Dermis blood vessel endothelial cell (primary cell): ENCODE measurements around the gene BATF. TPM values are rescaled to one million over a fixed set of nuclear protein-coding genes. Genes with fewer than 3 reads are reported as not detected.
"Not testable (repeated sequence)": the region's sequence is repeated elsewhere in the genome, so short reads cannot be mapped to it uniquely, and the experiment has no call there.

Experiments
- DNase-seq: peaks from one replicate; pipeline ENCODE4 v3.0.0; 2010
- total RNA-seq: library from RNA; depleted of rRNA; stranded (reverse); fragments of >200 nt; gene quantifications from 2 replicates; pipeline ENCODE4 v1.2.3, GENCODE V29; 2014

BATF gene, protein sequence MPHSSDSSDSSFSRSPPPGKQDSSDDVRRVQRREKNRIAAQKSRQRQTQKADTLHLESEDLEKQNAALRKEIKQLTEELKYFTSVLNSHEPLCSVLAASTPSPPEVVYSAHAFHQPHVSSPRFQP
- total RNA-seq: 2.0 and 3.2 TPM in 2 replicates

DNA sequence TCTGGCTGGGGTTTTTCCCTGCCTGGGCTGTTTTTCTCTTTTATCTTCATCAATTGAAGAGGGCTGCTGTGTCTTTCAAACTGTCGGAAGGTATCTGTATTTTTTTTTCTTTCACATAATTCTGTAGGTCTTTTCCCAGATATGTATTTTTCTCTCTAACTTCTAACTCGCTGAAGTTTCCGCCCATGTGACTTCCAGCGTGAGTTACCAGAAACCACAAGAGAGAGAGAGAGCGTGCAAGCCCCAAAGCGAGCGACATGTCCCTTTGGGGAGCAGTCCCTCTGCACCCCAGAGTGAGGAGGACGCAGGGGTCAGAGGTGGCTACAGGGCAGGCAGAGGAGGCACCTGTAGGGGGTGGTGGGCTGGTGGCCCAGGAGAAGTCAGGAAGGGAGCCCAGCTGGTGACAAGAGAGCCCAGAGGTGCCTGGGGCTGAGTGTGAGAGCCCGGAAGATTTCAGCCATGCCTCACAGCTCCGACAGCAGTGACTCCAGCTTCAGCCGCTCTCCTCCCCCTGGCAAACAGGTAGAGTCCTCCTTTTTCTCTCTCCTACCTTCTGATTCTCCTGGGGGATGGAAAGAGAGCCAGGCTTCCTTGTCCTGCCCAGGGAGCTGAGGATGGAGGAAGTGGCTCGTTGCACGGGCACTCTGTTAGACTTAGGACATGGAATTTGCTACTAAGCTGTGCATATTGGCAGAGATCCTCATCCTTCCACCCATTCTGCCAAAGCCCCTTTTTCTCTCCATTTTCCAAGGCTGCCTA lies at the start of gene BATF:
Gene BATF (plus strand): TSS at position 246 of the 759 bp plus-strand sequence. CDS start 214 bp downstream, at position 460.
- no peak for DNase-seq

DNA sequence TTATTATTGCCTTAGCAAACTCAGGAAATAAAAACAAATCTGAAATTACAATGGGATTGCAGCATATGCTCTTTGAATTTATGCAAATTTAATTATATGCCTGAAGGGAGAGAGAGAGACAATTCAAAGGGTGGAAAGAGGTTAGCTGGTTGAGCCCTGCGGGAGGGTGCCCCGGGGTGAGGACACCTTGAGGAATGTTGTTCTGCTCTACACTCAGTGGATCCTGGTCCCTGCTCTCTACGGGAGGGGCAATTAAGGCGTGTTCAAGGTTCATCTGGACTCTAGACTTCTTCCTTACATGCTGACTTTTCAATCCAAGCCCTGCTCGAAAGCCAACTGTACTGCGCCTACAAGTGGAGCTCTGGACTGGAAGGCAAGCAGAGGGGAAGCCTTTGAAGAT lies 48.1 kb upstream of the BATF start:
- not testable (repeated sequence) for DNase-seq

DNA sequence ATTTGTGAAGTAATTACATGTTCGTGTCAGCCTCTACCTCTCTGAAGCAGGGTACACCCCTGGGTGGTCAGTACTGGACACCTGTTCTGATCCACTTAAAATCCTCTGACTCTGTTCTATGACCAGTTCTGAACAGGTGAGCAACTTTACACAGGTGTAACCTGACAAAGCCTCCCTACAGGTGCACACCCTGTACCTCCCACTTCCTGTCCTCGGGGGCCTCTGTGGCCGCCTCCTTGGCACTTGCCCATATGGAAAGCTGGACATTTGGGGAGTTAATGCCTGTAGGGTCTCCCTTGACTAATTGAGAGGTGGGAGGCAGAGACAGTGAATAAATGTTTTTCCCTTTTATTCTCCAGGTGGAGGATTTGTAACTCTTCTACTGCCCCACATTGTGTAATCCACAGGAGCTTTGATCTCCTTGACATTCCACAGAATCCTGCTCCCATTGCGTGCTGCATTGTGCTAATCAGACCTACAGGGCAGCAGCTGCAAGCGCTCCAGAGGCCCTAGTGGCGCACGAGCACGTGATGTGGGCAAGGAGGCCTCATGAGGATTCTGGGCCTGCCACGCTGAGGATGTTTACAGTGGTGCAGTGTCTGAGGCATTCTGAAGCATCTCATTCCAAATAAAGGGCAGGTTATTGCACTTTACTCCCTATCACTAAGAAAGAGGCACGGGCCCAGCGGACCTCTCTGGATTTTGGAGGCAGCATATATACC lies 45.8 kb upstream of the BATF start:
- no peak for DNase-seq

DNA sequence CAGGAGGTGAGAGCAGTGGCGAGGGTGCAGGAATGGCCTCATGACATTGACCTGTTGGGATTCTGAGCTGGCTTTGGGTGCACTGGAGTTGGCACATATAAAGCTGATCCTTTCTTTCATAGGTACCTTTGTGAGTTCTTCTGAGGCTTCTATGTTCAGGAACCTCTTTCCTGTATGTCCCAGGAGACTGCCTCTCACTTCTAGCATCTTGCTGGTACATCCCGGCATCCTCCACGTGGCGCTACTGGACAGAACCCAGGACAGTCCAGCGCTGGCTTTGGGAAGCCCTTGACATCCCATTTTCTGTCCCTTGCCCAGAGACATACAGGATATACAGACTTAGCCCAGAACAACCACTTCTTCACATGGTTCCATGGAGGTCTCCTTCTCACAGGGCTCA lies 44.4 kb upstream of the BATF start:
- no peak for DNase-seq

DNA sequence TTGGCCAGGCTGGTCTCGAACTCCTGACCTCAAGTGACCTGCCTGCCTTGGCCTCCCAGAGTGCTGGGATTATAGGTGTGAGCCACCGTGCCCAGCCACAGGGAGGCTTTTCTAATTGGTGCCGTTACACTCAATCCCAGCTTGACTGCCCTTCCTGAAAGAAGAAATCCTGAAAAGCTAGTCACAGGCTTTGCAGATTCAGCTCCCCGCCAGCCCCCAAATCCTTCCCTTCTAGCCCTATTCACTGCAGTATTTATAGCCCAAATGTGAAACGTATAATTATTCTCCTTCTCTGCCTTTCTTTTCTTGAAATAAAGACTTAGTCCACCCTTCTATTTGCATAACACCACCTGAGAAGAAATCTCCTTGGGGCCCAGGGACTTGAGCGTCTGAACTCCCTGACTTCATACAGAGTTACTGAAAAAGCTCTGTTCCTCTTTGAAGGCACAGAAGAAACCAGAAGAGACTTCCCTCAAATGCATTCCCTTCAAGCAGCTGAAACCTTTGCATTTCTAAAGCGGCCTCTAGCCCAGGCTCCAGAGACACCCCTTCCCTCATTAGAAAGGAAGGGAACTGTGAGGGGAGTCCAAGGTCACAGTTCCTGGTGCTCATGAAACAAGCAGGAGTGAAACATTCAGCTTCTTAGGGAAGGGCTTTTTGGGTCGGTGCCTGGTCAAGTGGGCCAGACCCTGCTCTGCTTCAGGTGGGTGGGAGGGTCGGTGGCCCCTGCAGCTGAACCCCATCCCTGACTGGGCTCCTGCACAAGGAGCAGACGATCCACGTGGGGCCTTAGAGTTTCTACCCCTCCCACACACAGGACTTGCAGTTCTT lies 42.3 kb upstream of the BATF start:
- DNase-seq: no peak

DNA sequence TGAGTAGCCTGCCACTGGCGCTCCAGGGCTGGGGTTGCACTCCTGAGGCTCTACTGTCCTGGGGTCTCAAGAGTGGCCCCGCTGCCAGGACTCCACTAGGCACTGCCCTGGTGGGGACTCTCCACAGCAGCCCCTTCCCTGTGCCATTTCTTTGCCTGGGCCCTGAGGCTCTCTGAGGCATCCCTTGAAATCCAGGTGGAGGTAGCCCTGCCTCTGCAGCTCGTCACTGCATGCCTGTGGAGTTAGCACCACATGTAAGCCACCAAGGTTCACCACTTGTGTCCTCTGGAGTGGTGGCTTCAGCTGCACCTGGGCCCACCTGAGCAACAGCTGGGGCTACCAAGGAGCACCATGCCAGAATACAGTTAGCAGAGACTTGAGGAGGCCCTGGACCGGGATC lies 39.9 kb upstream of the BATF start:
- DNase-seq: no peak

DNA sequence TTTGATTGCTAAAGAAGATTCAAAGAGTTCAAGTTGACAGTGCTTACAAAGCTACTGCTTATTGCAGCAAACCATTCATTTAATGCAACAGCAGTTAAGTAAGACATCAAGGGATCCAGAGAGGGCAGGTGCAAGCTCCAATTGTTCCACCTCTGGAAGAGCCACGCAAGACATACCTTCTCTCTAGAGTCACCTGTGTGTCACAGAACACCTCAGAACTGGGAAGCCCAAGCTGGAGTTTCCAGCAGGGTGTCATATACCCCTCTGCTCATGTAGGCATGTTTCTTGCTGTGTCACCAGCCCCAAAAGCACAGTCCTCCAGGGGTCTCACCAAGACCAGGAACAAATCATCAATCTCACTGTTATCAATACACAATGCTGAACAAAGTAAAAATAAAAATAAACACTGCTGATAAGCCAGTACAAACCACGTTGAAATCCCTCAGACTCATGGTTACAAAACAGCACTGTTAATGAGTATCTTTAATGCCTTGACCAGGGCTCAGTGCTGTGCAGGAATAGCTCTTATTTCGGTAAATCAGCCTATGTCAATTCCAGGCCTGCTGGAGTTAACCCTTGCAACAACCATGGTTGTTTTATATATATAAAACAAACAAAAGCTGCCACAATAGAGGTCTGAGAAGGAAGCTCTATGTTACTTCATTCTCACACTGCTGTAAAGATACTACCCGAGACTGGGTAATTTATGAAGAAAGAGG lies 37.4 kb upstream of the BATF start:
- DNase-seq: no peak

DNA sequence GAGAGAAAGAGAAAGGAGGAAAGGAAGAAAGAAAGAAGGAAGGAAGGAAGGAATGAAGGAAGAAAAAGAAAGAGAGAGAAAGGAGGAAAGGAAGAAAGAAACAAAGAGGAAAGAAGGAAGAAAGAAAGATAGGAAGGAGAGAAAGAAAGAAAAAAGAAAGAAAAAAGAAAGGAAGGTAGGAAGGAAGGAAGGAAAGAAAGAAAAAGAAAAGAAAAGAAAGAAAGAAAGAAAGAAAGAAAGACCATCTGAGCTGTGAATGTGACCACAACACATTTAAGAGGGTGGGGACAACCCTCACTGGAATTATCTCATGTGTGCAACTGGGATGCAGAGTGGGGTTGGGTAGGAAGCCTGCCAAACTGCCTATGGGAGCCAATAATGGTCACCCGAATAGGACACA lies 36.0 kb upstream of the BATF start:
- no peak for DNase-seq

DNA sequence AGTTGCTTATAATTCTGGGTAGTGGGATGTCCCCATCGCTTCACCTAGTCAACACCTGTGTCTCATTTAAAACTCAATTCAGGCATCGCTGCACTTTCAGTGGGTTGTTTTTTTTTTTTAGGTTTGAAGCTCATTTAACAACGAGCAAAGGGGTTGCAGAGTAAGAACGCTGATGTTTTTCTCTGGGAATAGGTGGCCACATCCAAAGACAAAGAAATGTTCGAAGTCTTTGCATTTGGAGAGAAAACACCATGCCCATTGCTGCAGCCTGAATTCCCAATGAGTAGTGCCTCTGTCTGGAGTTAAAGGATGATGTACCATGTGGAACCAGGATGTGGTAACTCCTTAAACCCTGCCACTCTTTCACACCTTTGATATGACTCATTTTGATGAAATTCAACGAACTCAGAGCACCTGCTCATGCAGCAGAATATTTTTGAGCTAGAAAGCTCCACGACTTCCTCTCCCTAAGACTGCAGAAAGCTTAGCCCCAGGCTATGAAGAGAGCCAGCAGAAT lies 35.1 kb upstream of the BATF start:
- DNase-seq: no peak

DNA sequence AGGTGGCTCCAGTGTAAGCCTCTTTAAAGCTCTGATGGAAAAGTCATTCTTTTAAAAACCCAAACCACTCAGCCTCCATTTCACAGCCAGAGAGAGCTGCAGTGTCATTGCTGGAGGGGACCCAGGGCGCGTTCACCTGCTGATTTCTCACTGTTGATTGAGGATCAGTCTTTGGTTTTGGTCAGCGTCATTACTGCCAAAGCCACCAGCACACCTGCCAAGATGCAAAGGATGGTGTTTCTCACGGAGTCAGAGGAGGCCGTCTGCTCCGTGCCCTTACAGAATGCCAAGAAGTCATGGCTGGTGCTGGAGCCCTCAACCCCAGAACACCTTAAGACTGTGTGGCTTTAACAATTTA lies 32.8 kb upstream of the BATF start:
- no peak for DNase-seq

DNA sequence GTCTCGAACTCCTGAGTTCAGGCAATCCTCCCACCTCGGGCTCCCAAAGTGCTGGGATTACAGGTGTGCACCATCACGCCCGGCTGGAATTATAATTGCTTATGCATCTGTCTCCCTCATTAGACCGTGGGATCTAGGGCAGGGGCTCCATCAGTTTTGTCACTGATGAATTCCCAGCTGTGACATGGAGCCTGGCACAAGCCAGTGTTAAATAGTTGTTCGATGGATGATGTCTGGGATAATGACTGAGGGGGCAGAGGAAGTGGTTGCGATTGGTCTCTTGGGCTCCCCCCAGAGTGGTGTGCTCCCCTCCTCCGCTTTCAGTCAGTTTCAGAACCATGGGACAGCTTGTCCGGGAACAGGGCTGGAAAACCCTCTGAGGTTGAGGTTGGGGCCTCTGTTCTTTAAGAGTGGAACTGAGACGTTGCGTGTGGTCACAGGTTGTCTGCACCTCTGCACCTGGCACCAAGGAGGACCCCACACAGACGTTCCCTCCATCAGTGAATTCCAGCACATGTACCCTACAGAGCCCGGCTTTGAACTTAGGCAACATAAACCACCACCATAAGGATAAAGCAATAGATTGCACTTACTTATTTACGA lies 30.8 kb upstream of the BATF start:
- no peak for DNase-seq

DNA sequence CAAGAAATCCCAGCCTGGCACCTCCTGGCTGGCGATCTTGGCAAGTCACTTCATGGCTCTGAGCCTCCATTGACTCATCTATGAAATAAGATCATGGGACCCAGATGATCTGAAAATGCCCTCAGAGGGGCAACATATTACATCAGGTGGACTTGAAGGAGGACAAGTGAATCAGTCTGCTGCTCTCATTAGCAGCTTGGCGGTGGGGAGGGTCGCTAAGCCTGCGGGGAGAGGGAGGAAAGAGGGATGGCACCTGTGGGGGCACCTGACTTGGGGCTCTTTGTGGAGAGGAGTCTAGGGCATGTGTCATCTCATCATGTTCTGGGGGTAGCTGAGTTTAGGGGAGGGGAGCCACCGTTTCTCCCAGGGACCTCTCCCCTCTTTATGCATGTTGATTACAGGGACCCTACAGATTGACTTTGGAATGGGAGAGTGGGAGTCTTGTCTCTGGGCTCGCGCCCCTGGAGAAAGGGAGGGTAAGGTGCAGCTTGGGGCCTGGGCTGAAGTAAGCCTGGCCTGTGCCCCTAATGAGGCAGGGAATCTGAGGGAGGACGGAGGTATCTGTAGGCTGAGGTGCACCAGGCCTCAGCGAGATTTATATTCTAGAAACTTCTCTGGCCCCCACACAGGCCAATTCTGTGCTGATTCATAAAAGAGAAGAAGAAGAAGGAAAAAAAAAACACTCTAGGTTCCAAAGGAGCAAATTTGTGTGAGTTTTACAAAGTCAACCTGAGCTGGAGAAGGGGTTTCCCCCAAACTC lies 29.3 kb upstream of the BATF start:
- DNase-seq: no peak

DNA sequence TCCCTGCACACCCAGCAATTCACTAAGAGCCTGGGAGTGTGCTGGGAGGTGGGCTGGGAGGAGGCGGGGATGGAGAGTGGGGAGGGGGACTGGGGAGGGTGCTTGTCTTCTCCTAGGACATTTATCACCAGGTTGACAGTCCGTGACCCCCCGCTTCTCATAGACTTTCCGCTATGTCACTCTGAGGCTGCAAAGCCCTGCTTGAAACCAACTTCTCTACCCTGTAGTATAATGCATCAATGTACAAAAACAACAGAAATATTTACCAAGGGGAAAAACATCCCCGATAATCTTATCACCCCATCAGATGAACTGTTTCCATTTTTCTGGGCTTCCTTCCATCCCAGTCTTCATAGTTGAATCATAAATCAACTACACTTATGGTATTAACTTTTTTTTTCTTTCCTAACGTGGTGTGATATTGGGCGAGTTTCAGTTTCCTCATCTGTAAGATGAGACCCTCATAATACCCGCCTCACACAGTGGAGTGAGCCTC lies 28.6 kb upstream of the BATF start:
- DNase-seq: no peak

DNA sequence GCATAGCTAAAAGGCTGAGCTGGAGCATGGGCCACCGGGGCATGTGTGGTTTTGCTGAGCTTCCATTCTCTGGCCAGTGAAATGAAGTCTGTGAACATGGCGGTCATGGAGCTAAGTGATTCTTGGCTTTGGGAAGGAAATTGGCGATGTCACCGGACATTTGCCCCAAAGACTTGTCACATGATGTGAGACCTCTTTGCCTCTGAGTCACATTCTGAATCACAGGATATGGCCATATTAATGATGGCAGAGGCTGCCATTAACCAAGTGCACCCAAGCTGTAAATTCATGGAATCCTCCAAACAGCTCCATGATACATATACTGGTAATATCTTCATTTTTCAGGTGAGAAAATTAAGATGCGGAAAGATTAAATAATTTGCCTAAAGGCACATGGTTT lies 27.4 kb upstream of the BATF start:
- peak; percentile 25 for DNase-seq

DNA sequence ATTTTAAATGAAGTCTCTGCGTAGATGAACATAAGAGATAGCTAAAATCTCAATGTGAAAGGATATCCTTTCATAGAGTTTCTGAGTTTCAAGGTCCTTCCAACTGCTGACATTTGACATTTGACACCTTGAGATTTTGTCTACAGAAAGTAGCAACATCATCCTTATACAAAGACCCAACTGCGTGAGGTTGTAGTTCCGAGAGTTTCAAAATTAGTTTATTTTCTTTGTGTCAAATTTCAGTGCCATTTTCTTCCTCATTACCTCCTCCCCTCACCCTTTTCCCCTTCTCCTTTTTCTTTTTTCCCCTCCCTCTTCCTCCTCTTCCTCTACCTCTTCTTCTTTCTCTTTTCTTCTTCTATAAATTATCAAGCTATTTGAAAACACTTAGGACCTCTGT lies 26.9 kb upstream of the BATF start:
- DNase-seq: no peak

DNA sequence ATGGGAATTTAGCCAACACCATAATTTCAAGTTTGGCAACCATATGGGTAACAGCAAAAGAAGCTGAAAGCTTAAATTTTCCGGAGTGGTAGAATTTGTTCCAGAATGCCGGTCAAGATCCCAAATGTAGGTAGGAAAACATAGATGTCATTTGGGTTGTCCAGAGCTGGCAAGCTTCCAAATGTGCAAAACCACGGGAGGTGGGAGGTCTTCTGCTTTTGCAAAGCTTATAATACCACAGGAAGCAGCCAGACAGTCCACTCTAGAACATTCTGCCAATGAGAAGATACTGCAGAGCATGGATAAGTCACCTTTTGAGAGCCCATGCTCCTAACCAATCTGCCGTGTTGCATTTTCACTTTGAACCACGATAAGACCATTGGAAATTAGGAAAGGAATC lies 26.4 kb upstream of the BATF start:
- DNase-seq: no peak

DNA sequence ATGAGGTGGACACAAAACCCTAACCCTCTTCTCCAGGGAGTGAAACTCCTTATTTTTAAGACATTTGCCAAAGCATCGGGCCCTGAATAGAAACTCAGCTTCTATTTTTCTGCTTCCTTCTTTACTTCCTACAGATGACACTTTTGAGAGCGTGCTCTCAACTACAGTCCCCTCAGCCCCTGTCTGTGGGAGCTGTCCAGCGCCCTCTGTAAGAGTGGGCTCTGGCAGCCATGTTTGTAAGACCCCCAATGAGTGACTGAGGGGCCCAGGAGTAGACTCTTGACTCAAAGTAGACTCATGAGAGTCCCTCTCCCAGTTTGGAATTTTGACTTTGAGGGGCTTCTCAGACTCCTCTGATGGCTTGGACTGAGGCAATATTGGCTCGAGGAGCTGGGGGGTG lies 25.5 kb upstream of the BATF start:
- no peak for DNase-seq

DNA sequence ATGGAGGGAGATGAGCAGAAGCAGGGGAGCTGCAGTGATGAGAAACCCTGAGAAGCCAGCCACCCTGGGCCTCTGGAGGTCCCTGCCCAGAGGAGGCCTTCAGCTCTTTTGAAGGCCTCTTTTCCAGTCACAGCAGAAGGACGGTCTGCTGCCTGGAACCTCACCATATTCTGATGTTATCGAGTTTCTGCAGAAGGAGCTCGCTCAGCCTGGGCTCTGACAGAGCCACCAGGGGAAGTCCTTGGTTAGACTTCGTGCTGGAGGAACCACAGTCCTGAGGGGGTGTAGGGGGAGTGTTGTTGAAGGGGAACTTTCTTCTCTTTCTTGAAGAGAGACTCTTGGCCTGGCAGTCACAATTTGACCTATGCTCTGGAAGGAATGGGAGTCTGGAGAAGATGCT lies 25.1 kb upstream of the BATF start:
- no peak for DNase-seq

DNA sequence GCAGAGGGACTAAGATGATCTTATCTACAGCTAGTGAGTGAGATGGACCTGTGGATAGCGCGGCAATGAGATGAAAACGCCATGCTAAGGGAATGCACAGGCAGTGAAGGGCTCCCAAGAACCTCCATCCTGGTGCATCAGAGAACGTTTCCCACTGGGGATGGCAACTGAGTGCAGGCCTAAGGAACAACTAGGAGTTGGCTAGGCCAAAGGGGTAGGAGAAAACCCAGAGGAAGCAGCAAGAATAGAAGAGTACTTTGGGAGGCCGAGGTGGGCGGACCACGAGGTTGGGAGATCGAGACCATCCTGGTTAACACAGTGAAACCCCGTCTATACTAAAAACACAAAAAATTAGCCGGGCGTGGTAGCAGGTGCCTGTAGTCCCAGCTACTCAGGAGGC lies 24.6 kb upstream of the BATF start:
- DNase-seq: no peak

DNA sequence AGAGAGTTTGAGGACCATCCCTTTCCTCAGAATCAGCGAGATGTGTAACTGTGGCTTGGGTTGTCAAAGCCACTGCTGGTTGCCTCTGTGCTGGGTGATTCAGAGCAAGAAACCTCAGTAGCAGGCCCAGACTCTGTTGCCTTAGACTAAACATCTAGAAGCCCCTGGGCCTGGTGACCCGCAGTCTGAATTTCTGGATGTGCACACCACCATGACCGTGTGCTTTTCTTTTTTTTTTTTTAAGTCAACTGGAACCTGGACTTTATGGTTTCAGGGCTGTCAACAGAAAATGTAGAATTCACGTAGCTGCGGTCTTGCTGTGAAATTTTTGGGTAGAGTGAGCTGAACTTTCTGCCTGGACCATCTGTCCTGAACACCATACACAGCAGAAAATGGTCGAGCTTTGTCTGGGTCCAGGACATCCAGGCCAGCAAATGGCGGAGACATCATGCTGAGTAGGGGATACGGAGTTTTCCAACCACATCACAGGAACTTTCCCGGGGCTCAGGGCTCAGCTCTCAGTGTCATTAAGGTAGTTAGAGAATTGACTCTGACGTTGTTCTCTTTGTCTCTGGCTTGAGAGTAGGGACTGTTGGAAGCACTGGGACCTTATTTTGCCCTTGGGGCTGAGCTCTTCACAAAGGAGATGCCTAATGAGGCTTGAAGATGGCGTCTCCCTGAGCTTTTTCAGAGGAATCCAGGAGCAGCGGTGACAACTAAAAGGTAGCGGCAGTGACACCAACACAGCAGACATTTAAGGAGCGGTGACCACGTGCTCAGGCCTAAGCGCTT lies 23.0 kb upstream of the BATF start:
- no peak for DNase-seq
